ENCODE results near the gene KRT74.

DNA sequence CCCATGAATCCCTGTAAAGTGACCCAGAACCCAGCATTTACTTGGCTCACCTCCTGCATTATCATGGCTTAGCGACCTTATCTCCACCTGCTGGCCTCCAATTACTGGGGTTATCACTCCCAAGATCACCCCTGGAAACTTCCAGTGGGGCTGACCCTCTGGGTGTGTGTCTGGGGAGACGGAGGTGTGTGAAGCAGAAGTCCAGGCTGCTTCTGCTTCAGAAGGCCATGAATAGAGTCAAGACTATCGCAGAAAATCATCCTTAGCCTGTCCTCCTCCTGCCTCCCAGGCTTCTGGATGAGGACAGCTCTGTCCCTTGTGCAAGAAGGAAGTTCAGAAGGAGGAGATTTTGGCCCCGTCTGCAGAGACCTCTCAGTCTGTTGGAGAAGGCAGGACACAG is 28.0 kb upstream of the KRT74 start:
- TF ChIP-seq CTCF (IDR thresholded peaks at IDR 0.05), result no peak
- TF ChIP-seq POLR2A (IDR thresholded peaks at IDR 0.05), result no peak
